K562 (cell line): ENCODE data around the gene FAM171A1. TPM values are rescaled to one million over a fixed set of nuclear protein-coding genes. Genes with fewer than 3 reads are reported as not detected.

ENCODE experiments used
- ATAC-seq: fragments of 200-7000 bp; cut with Tn5 transposase; 3 replicates; pipeline ENCODE4 v1.9.1; 2020; ENCODE audit warnings: moderate library complexity
- BruUV-seq: library from RNA; stranded (reverse); fragments of 400-500 nt; replicated peaks from 2 replicates; lab custom pipeline; 2021; lab: Mats Ljungman, UMichigan
- CTCF ChIA-PET: fragments of 300-600 bp; formaldehyde crosslinking; extraction: SDS; loops from one replicate; lab custom pipeline; 2021; ENCODE audit warnings: low intra/inter-chr PET ratio; lab: Yijun Ruan, JAX
- POLR2A ChIA-PET: fragments of 300-600, 350-650 bp; sonication (Branson Sonifier 250); formaldehyde crosslinking; extraction: SDS; loops from one replicate; lab custom pipeline; 2021; ENCODE audit warnings: antibody characterized with exemption, inconsistent platforms; lab: Yijun Ruan, JAX
- DNase-seq, 4 experiments: peaks; one replicate each; pipeline versions ENCODE4 v3.0.0 to v3.0.0-alpha.2; 2011 to 2018; ENCODE audit warnings: low spot score in 3 of 4, mixed read lengths in 3 of 4; ENCODE audit errors: extremely low read depth in 1 of 4
- FAIRE-seq: peaks from 2 replicates; lab custom pipeline; 2011; peaks lifted over from hg19 to GRCh38; lab: Jason Lieb, UNC
- H2AFZ ChIP-seq: 2 replicates; pipeline ENCODE4 v1.6.0; 2011; ENCODE audit warnings: low read depth, low read length, control low read depth, inconsistent platforms
- H3K27ac ChIP-seq: fragments of 200-600 bp; 3 replicates; pipeline ENCODE4 v1.8.0; 2011; ENCODE audit warnings: low read depth, mild to moderate bottlenecking, control low read depth, inconsistent platforms, low read length, moderate library complexity, mixed read lengths; ENCODE audit errors: extremely low read depth
- H3K27me3 ChIP-seq, 2 experiments: fragments of 300-600 bp in 1 of 2; 2 replicates in 1 of 2; 3 replicates in 1 of 2; pipeline versions ENCODE4 v1.6.0 to v1.8.0; 2011; ENCODE audit warnings: inconsistent platforms in 2 of 2, low read length in 2 of 2, mild to moderate bottlenecking in 1 of 2, mixed read lengths in 1 of 2, moderate library complexity in 1 of 2; ENCODE audit not compliant: control insufficient read depth in 2 of 2, insufficient read depth in 2 of 2
- H3K36me3 ChIP-seq: fragments of 300-600 bp; 3 replicates; pipeline ENCODE4 v1.8.0; 2011; ENCODE audit warnings: mild to moderate bottlenecking, low read length, inconsistent platforms; ENCODE audit not compliant: control insufficient read depth, insufficient read depth
- H3K4me1 ChIP-seq, 2 experiments: fragments of 200-600 bp in 1 of 2; replicated peaks in 1 of 2; 2 replicates in 1 of 2; 3 replicates in 1 of 2; pipeline versions ENCODE4 v1.5.1 to v1.8.0; 2011; ENCODE audit warnings: inconsistent platforms in 2 of 2, low read length in 2 of 2, mild to moderate bottlenecking in 1 of 2, mixed read lengths in 1 of 2, moderate library complexity in 1 of 2; ENCODE audit not compliant: control insufficient read depth in 2 of 2, insufficient read depth in 2 of 2
- H3K4me2 ChIP-seq: 2 replicates; pipeline ENCODE4 v1.6.1; 2011; ENCODE audit warnings: low read length, control low read depth, inconsistent platforms, mixed read lengths; ENCODE audit not compliant: insufficient read depth
- H3K4me3 ChIP-seq: fragments of 200-600 bp; sonication (generic), shearing (Covaris generic); 2 replicates; pipeline ENCODE4 v1.5.1; 2016; ENCODE audit warnings: control low read depth, inconsistent platforms
- H3K79me2 ChIP-seq: fragments of 200-600 bp; 3 replicates; pipeline ENCODE4 v1.8.0; 2011; ENCODE audit warnings: low read length, inconsistent platforms; ENCODE audit not compliant: control insufficient read depth, insufficient read depth
- H3K9ac ChIP-seq, 2 experiments: 2 replicates each; pipeline versions ENCODE4 v1.6.0 to v1.6.1; 2011; ENCODE audit warnings: low read depth in 2 of 2, low read length in 2 of 2, control low read depth in 1 of 2, inconsistent platforms in 1 of 2, mild to moderate bottlenecking in 1 of 2, mixed read lengths in 1 of 2; ENCODE audit not compliant: insufficient read depth in 1 of 2
- H3K9me1 ChIP-seq: one replicate; pipeline ENCODE4 v1.6.0; 2011; ENCODE audit warnings: inconsistent platforms, mild to moderate bottlenecking, low read length, moderate library complexity; ENCODE audit not compliant: control insufficient read depth, insufficient read depth
- H3K9me3 ChIP-seq: replicated peaks from 2 replicates; pipeline ENCODE4 v1.5.1; 2011; ENCODE audit warnings: low read depth, low read length, inconsistent platforms; ENCODE audit not compliant: control insufficient read depth, insufficient read depth
- H4K20me1 ChIP-seq: replicated peaks from 2 replicates; pipeline ENCODE4 v1.6.1; 2011; ENCODE audit warnings: low read length, inconsistent platforms, mixed read lengths; ENCODE audit not compliant: control insufficient read depth, insufficient read depth
- CREM ChIP-seq: IDR thresholded peaks from 2 replicates; pipeline ENCODE4 v1.6.1; 2014; ENCODE audit warnings: antibody characterized with exemption, low read depth
- POLR3G ChIP-seq: IDR thresholded peaks from 2 replicates; pipeline ENCODE4 v1.6.1; 2011; ENCODE audit not compliant: insufficient read length, insufficient replicate concordance; ENCODE audit errors: extremely low read depth
- RUNX1 ChIP-seq: sonication (generic); IDR thresholded peaks from 2 replicates; pipeline ENCODE4 v1.6.1; 2016; ENCODE audit warnings: antibody characterized with exemption, low read depth
- TRIM28 ChIP-seq: fragments of 450-650 bp; IDR thresholded peaks from 2 replicates; pipeline ENCODE4 v1.6.1; 2017
- U2AF1 ChIP-seq: fragments of 200-400 bp; formaldehyde crosslinking; optimal IDR thresholded peaks from 2 replicates; pipeline ENCODE3; 2017; ENCODE audit warnings: mild to moderate bottlenecking, low read depth, low read length, moderate library complexity
- ZNF436 ChIP-seq: fragments of 250-450, 450-650 bp; sonication (Bioruptor Pico); formaldehyde crosslinking; IDR thresholded peaks from 2 replicates; pipeline ENCODE4 v1.7.0; 2020; ENCODE audit warnings: mild to moderate bottlenecking
- ZNF778 ChIP-seq: fragments of 450-650 bp; formaldehyde crosslinking; IDR thresholded peaks from 2 replicates; pipeline ENCODE4 v1.4.0; 2020; ENCODE audit warnings: mild to moderate bottlenecking, moderate library complexity
- WGBS: fragments of 100-300 bp; shearing (Covaris generic); methylation state at CpG from one replicate; pipeline ENCODE4 v1.1.6; 2016; ENCODE audit warnings: low coverage, mixed read lengths; ENCODE audit not compliant: insufficient coverage; ENCODE audit errors: missing lambda C conversion rate; 5-methylcytosine and 5-hydroxymethylcytosine counted together
- in situ Hi-C: fragments of 300-500 bp; cut with MboI; formaldehyde crosslinking; loops from 4 replicates; pipeline ENCODE4 v1.15.0; 2018; ENCODE audit warnings: inconsistent platforms, mixed read lengths
- intact Hi-C: fragments of 100-400 bp; cut with micrococcal nuclease; formaldehyde crosslinking; loops from 2 replicates; pipeline ENCODE4 v1.14.2; 2022
- polyA plus RNA-seq, 8 experiments: library from polyadenylated mRNA; depleted of rRNA in 4 of 8; stranded (reverse) in 5 of 8; unstranded in 3 of 8; fragments of >200 nt; fragmentation: Nextera tagmentation in 2 of 8; fragmentation: Illumina TruSeq in 1 of 8; extraction: Ambion mirVana in 2 of 8; extraction: Trizol in 1 of 8; gene quantifications; 2 replicates each; pipeline versions ENCODE4 v1.2.1 to v1.2.3, GENCODE V29; 2011 to 2014; ENCODE audit warnings: inconsistent platforms in 1 of 8, missing spikeins in 1 of 8
- total RNA-seq, 7 experiments: library from RNA; depleted of rRNA in 6 of 7; stranded (reverse); fragments of >200 nt in 6 of 7; fragmentation: Illumina TruSeq in 2 of 7; extraction: Trizol in 2 of 7; gene quantifications; 2 replicates each; pipeline versions ENCODE4 v1.2.1 to v1.2.3, GENCODE V29; 2011 to 2021; ENCODE audit warnings: low replicate concordance in 1 of 7

FAM171A1 gene
- total and polyA plus RNA-seq, 9 of the 15 experiments (the other 6 are each of a cell fraction or from before 2014, with no cell fraction given): 0.51 to 8.2 (median 4.8) TPM

- no TSS peak for BruUV-seq
- intact Hi-C loops (no loop called here), in situ Hi-C loops (no loop called here)
- TF ChIP-seq ZNF436 (CRISPR knock-in tag): no peak
- TF ChIP-seq ZNF778 (CRISPR knock-in tag): no peak
- TF ChIP-seq TRIM28: no peak
- no peak for TF ChIP-seq POLR3G
- no peak for TF ChIP-seq RUNX1
- no peak for TF ChIP-seq CREM
- no peak for TF ChIP-seq U2AF1
- no peaks in the 10 kb centered on the region for H3K9me1 ChIP-seq
- no peak overlapping the region for H3K4me3 ChIP-seq
- H3K27me3 ChIP-seq: peaks cover 0 to 28% of the 10 kb centered on the region in 2 experiments; a peak in 2 of 5 replicates
- no peak overlapping the region for H3K27ac ChIP-seq
- H3K9me3 ChIP-seq: no peaks in the 10 kb centered on the region
- ATAC-seq: no peak
- H3K79me2 ChIP-seq: no peaks in the 10 kb centered on the region
- POLR2A ChIA-PET: interaction anchor here (0.7 kb wide), 1 partner anchor 17 kb away, joined by 4 read pairs; no protein-coding TSS in a partner anchor
- no peak for DNase-seq
- H3K36me3 ChIP-seq: no peaks in the 10 kb centered on the region
- H2AFZ ChIP-seq: no peak overlapping the region
- FAIRE-seq: no peak
- H3K4me2 ChIP-seq: no peak overlapping the region
- no peak overlapping the region for H3K9ac ChIP-seq
- H3K4me1 ChIP-seq: no peaks in the 10 kb centered on the region
- 59% methylated on average over 8 of the region's 8 CpGs for WGBS
- no peaks in the 10 kb centered on the region for H4K20me1 ChIP-seq
- CTCF ChIA-PET: no interaction called here
Observed at GRCh38 chr10:15210521-15210920, 160.6 kb downstream of the FAM171A1 start.
